ENCODE results near the gene WWOX.

The WWOX gene

DNA sequence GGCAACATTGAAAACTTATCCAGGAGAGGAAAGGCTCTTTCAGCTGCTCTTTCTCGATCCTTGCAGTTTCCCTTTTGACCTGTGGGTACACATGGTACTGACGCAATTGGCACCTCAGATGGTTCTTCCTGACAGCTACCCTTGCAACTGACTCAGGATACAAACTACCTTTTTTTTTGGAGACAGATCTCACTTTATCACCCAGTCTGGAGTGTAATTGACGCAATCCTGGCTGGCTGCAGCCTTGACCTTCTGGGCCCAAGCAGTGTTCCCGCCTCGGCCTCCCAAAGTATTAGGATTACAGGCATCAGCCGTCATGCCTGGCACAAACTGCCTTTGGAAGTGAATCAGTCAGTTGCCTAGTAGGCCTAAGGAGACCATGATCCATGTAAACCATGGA is 607.2 kb downstream of the WWOX start:
- no peak for DNase-seq

GRCh38 chr16:78709137-78709884 is 609.9 kb downstream of the WWOX start:
- no peak for DNase-seq

DNA sequence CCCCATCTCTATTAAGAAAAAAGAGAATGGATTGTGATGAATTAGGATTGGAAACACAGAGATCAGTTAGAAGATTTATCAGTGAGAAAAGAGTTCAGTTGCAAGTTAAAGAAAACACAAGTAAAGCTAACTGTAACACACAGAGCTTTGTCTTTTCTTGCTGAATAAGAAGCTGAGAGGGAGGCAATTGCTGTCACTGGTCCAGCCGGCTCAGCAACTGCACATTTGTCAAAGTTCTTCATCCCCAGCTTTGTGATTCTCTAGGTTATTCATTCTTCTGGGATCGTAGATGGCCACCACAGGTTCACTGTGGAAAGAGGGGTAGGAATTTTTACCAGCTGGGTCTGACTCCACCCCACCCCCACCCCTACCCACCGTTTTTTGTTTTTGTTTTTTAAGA is 615.7 kb downstream of the WWOX start:
- DNase-seq, result no peak

DNA sequence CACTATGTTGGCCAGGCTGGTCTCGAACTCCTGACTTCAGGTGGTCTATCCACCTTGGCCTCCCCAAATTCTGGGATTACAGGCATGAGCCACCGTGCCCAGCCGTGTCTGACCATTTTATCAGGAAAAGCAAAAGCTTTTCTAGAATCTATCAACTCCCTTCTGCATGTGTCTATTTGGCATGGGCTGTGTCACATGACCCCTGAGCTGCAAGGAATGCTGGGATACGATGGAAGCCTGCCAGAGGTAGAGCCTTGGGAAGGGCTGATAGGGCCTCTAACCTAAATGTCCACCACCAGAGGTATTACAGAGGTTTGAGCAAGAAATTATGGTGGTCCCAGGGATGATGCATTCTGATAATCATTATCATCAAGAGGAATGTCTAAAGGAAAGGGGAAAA is 616.2 kb downstream of the WWOX start:
- no peak for DNase-seq

- no peak for DNase-seq
These were observed 618.7 kb downstream of the WWOX start for GRCh38 chr16:78718141-78718540.

- DNase-seq, result no peak
These were observed 621.0 kb downstream of the WWOX start for GRCh38 chr16:78720416-78720815.

GRCh38 chr16:78727536-78727935 is 628.1 kb downstream of the WWOX start:
- no peak for DNase-seq

DNA sequence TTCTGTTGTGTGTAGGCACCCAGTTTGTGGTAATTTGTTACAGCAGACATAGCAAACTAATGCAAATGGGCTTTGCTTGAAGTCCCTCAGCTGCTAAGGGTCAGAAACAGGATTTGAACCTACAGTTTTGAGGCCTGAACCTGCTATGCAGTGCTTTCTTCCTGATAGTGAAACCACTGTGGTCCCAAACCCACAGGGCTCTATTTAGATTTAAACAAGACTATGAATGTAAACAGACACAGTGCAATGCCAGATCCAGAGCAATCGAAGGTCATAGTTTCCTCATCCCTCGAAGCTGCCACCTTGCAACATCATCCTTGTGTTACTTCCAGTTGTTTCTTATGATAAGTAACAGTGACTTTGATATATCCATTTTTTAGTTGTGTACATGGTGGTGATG is 630.2 kb downstream of the WWOX start:
- no peak for DNase-seq

DNA sequence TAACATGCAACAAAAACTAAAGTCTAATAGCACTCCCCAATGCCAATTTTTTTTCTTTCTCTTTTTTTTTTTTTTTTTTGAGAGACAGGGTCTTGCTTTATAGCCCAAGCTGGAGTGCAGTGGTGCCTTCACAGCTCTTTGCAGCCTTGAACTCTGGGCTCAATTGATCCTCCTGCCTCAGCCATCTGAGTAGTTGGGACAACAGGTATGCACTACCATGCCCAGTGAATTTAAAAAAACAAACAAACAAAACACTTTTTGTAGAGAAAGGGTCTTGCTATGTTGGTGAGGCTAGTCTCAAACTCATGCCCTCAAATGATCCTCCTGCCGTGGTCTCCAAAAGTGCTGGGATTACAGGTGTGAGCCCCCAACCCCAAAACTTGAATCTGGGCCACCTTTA is 632.3 kb downstream of the WWOX start:
- DNase-seq, result no peak

GRCh38 chr16:78732696-78733095 is 633.2 kb downstream of the WWOX start:
- no peak for DNase-seq

GRCh38 chr16:78735337-78735736 is 635.9 kb downstream of the WWOX start:
- no peak for DNase-seq

GRCh38 chr16:78737630-78738029 is 638.2 kb downstream of the WWOX start:
- no peak for DNase-seq

- no peak for DNase-seq
These were observed 639.1 kb downstream of the WWOX start for GRCh38 chr16:78738557-78738956.

GRCh38 chr16:78740269-78740668 is 640.8 kb downstream of the WWOX start:
- no peak for DNase-seq

DNA sequence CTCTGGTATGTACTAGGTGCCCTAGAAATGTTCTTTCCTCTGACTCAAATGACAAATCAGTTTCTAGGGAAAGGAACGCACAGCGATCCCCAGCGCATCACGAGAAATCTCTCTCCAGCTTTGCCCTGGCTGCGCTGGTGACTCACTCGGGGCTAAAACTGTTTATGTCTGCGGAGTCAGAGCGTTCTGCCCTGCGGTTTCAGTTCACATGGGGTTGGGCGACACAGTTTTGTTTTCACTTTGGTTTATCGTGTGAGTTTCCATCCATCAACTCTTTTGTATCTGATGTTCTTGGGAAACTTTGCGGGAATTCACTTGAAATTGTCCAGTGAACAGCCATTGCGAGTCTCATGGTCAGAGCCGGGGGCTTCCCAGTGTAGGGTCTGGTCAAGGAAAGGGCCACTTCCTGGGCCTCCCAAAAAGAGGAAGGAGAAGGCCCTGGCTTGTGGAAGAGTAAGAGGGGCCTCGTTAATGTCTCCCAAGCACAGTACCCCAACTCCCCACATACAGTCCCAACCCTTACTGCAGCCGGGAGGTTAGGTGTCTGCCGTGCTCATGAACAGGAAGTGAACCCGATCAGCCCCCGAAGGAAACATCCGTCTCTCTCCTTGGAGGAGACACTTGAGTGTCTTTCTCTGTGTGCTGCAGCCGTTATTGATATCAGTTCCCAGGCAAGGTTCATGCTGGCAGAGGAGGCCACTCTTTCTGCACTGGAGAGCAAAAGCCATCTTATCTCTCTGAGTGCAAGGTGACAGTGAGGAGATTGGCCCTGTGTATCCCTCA is 643.2 kb downstream of the WWOX start:
- peak; percentile 23 for DNase-seq

DNA sequence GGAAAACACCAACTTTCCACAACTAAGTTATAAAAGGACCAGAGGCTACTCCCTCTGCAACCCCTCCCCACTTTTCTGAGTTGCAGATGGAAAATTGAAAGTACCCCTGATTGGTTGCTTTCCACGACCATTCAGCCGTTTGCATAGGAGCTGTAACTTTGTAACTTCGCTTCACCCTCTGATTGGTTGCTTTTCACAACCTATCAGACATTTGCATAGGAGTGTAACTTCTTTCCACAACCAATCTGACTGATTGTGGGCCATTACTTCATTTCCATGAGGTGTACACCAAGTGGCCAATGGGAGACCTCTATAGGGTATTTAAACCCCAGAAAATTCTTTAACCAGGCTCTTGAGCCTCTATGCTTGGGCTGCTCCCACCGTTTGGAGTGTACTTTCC is 644.1 kb downstream of the WWOX start:
- no peak for DNase-seq

DNA sequence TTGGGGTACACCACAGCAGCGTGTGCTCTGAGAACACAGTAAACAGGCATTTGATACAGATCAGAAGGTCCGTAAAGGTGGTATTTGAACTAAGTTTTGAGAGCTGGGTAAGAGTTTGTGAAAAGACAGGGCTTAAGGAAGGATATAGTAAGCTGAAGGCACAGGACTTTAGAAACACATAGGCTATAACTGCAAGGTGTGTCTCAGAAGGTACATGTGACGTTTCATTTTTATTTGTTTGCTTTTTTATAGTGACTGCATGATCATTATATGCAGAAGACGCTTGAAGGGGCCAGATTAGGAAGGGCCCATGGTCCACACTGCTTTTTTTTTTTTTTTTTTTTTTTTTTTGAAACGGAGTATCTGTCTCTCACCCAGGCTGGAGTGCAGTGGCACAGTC is 644.6 kb downstream of the WWOX start:
- DNase-seq, result no peak

DNA sequence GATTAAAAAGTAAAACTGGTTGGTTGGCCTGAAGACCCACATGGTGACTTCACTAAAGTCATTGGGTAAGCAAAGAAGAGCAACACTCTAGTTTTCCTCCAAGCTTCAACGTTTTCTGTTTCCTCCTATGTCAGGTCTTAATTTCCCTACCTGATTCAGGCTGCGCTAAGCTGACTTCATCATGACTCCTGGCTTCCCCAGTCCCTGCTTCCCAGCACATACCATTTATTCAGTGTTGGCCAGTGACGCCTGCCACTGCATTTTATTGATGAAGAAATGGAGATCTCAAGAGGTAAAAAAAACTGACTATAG is 645.3 kb downstream of the WWOX start:
- DNase-seq, result no peak

DNA sequence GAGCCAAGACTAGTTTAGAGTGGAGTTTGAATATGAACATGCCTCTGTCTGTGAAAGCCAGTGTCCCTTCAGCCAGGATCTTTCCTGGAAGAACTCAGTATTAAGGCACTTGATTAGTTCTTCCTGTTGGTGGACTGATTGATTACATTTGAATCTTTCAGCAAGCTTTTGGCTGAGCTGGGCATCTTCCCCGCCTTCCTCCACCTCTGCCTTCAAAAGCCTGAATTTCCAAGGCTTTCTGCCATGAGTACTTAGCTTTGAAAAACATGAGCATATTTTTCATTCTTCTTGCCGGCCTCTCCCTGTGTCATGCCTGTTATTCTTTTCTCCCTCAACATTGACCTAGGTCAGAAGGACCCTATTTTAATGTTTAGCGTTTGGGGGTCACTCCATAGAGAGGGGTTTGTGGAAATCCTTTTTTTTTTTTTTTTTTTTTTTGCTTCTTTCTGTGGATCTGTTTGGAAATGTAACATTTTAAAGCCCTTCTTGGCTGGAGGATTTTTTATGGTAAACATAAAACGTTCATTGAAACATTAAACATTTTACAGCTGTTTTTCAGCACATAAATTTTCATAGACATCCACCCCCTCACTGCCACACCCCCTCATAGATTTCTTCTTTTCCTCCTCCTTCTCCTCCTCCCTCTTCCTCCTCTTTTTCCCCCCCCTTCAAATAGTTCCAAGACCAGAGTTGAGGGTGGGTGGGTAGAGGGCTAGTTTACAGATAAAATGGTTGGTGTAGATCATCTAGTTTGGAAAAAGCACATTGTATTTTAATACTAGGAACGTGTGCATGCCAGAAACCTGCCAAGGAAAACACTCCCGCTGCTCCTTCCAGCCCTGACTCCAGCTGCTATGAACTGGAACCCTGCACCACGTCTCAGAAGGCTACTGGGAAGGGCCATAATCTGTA is 645.9 kb downstream of the WWOX start:
- DNase-seq, result no peak

DNA sequence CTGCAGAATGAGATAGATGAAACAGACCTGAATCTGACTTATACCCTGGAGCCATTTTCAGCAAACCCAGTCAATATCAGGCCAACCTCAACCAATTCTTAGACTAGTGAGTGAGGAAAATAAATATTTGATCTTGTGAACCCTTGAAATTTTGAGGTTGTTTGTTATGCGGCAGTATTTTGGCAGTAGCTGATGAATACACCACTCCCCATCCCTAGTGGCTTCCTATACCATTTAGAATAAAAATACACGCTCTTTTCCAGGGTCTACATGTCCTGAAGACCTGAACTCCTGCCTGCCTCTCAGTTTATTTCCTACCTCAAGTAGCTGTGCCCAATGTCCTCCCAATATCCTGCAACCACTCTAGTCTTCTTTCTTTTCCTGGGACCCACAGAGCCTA is 647.3 kb downstream of the WWOX start:
- no peak for DNase-seq

DNA sequence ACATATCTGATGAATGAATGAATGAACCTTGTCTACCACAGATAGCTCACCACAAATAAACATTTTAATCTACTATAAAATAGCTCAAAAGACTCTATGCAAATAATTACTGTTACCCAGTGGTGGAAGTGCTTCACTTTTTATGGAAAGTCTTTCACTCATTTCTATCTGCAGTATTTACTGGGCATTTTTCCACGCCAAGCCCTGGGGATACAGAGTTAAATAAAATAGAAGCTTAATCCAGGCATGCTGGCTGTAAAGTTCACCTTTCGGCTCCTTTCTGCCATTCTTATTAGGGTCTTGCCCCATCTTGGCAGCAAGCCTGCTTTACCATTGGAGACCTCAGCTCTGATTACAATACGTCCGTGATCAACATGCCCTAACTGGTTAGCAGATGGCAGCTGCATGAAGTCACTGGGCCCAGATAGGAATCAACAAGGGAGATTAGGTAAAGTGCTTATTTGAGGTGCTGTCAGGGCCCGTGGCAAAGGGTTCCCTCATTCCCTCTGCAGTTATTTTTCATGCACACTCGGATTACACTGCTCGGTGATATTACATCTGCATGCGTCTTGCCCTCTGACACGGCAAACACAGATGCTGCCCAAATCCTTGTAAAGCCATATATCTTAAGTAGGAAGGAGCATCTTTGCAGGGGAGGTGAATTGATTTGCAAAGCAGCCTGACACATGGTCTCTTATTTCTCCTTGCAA is 648.9 kb downstream of the WWOX start:
- no peak for DNase-seq

GRCh38 chr16:78749745-78750268 is 650.4 kb downstream of the WWOX start:
- DNase-seq, result peak; percentile 21

GRCh38 chr16:78750611-78751010 is 651.2 kb downstream of the WWOX start:
- DNase-seq, result no peak

Measured in KG1 (cell line).